ENCODE data around the gene MYRIP. TPM values are rescaled to one million over a fixed set of nuclear protein-coding genes. Genes with fewer than 3 reads are reported as not detected.

The MYRIP gene
- total and polyA plus RNA-seq, 2 of the 4 experiments (the other 2 are of a cell fraction), result not detected

DNA sequence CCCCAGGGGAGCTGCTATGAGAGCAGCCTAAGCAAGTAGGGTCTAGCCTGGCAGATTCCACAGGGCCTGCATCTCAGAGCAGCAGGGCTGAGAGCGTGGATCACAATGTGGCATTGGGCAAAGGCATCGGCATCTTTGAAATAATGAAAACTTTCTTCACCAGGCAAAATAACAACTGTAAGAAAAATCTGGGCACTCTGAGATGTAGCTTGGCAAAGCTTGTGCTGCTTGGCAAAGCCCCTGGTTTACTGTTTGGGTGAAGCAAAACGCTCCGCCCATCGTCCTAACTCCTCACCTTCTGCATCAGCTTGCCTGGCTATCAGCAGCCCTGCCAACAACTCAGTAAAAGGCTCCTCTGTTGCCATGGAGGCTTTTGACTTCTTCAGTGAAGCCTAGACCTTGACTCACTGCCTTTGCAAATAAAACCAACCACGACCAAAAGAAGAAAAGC is 287.3 kb downstream of the MYRIP start:
- ATAC-seq (ENCODE audit: low read depth) (no peak), DNase-seq (no peak)
- H3K4me2 ChIP-seq (ENCODE audit: low read depth, low read length), result no peak overlapping the region
- H3K23ac ChIP-seq (ENCODE audit: low read depth, low read length), result no peak overlapping the region
- H3K27ac ChIP-seq (ENCODE audit: insufficient read depth, low read length), result no peak overlapping the region
- H4K8ac ChIP-seq (ENCODE audit: low read depth in 2 of 2, low read length in 2 of 2), result no peak overlapping the region
- no peak overlapping the region for H2BK15ac ChIP-seq (ENCODE audit: low read depth, low read length)
- TF ChIP-seq BHLHE40 (IDR thresholded peaks at IDR 0.05; ENCODE audit: low read depth, low read length), result no peak
- no peak for TF ChIP-seq RFX5 (IDR thresholded peaks at IDR 0.05; ENCODE audit: low read depth, low read length)
- TF ChIP-seq, protein P1, sequence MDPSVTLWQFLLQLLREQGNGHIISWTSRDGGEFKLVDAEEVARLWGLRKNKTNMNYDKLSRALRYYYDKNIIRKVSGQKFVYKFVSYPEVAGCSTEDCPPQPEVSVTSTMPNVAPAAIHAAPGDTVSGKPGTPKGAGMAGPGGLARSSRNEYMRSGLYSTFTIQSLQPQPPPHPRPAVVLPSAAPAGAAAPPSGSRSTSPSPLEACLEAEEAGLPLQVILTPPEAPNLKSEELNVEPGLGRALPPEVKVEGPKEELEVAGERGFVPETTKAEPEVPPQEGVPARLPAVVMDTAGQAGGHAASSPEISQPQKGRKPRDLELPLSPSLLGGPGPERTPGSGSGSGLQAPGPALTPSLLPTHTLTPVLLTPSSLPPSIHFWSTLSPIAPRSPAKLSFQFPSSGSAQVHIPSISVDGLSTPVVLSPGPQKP (IDR thresholded peaks at IDR 0.05; ENCODE audit: borderline replicate concordance, low read depth, low read length), result no peak
- TF ChIP-seq NFE2L2 (IDR thresholded peaks at IDR 0.05; ENCODE audit: low read depth, low read length), result no peak
- TF ChIP-seq CHD1 (IDR thresholded peaks at IDR 0.05; ENCODE audit: low read depth, low read length), result no peak
- no peak for TF ChIP-seq RAD21 (IDR thresholded peaks at IDR 0.05; ENCODE audit: low read length)
- TF ChIP-seq POLR2A (IDR thresholded peaks at IDR 0.05; ENCODE audit: low read depth, low read length), result no peak
- TF ChIP-seq, protein P2, sequence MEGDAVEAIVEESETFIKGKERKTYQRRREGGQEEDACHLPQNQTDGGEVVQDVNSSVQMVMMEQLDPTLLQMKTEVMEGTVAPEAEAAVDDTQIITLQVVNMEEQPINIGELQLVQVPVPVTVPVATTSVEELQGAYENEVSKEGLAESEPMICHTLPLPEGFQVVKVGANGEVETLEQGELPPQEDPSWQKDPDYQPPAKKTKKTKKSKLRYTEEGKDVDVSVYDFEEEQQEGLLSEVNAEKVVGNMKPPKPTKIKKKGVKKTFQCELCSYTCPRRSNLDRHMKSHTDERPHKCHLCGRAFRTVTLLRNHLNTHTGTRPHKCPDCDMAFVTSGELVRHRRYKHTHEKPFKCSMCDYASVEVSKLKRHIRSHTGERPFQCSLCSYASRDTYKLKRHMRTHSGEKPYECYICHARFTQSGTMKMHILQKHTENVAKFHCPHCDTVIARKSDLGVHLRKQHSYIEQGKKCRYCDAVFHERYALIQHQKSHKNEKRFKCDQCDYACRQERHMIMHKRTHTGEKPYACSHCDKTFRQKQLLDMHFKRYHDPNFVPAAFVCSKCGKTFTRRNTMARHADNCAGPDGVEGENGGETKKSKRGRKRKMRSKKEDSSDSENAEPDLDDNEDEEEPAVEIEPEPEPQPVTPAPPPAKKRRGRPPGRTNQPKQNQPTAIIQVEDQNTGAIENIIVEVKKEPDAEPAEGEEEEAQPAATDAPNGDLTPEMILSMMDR (conservative IDR thresholded peaks at IDR 0.05; ENCODE audit: low read depth, low read length), result no peak
- no peak for TF ChIP-seq MAFK (IDR thresholded peaks at IDR 0.05; ENCODE audit: low read depth, low read length)
- TF ChIP-seq MXI1 (IDR thresholded peaks at IDR 0.05; ENCODE audit: borderline replicate concordance, low read depth, low read length), result no peak
- no peak for TF ChIP-seq CEBPB (IDR thresholded peaks at IDR 0.05; ENCODE audit: low read depth, low read length)
- TF ChIP-seq RCOR1 (IDR thresholded peaks at IDR 0.05; ENCODE audit: insufficient replicate concordance, low read length), result no peak
- TF ChIP-seq MAZ (IDR thresholded peaks at IDR 0.05; ENCODE audit: borderline replicate concordance, low read depth, low read length), result no peak
- TF ChIP-seq FOS (IDR thresholded peaks at IDR 0.05; ENCODE audit: low read depth, low read length), result no peak
- no peak overlapping the region for H2AFZ ChIP-seq (replicated peaks; ENCODE audit: low read length, poor library complexity)
- in situ Hi-C loops (cut with MboI; ENCODE audit: low sequenced_read_pairs) (no loop called here), intact Hi-C loops (cut with micrococcal nuclease) (no loop called here), dilution Hi-C loops (cut with HindIII; ENCODE audit: low sequenced_read_pairs, unreplicated experiment) (no loop called here)
- H3K18ac ChIP-seq (ENCODE audit: low read depth, low read length), result no peak overlapping the region
- H4K5ac ChIP-seq (ENCODE audit: low read depth, low read length), result no peak overlapping the region
- H2AK9ac ChIP-seq (replicated peaks; ENCODE audit: low read depth, low read length, poor library complexity), result no peak overlapping the region
- no peaks in the 10 kb centered on the region for H3K9me1 ChIP-seq (ENCODE audit: insufficient read depth, low read length)
- WGBS, 2 experiments (ENCODE audit: extremely low coverage in 2 of 2, insufficient read length in 1 of 2), result 79% methylated on average over 2 of the region's 6 CpGs; no CpG with 5 or more reads in 1 of the 2 experiments
- no peaks in the 10 kb centered on the region for H3K4me1 ChIP-seq (ENCODE audit: control insufficient read depth, insufficient read depth, low read length)
- H3K56ac ChIP-seq (ENCODE audit: extremely low read depth, insufficient read depth, low read length), result no peak overlapping the region
- no peak overlapping the region for H4K91ac ChIP-seq (ENCODE audit: insufficient read depth, low read depth, low read length)
- H2BK20ac ChIP-seq (ENCODE audit: low read depth, low read length), result no peak overlapping the region
- H3K9ac ChIP-seq (ENCODE audit: low read depth, low read length), result no peak overlapping the region
- peaks cover 25% of the 10 kb centered on the region for H3K9me3 ChIP-seq (ENCODE audit: control insufficient read depth, insufficient read depth, low read length)
- H3K4me3 ChIP-seq (ENCODE audit: insufficient read depth, low read depth, low read length), result no peak overlapping the region
- no TSS peak for BruUV-seq (replicated peaks)
- no peaks in the 10 kb centered on the region for H3K36me3 ChIP-seq (ENCODE audit: control insufficient read depth, insufficient read depth, low read length)
- H4K20me1 ChIP-seq (ENCODE audit: insufficient read depth, low read length), result no peaks in the 10 kb centered on the region
- H3K27me3 ChIP-seq (ENCODE audit: control insufficient read depth, insufficient read depth, low read length), result no peaks in the 10 kb centered on the region
- H3K79me1 ChIP-seq (ENCODE audit: low read depth in 1 of 2, low read length in 2 of 2), result no peaks in the 10 kb centered on the region
- POLR2A ChIA-PET (ENCODE audit: unreplicated experiment), result no interaction called here
- no peak overlapping the region for H2BK5ac ChIP-seq (ENCODE audit: low read depth, low read length, poor library complexity, severe bottlenecking)
- no peak overlapping the region for H2BK120ac ChIP-seq (ENCODE audit: low read depth, low read length)
- CTCF ChIA-PET, result no interaction called here
- H2AK5ac ChIP-seq (ENCODE audit: low read depth, low read length), result no peak overlapping the region
- no peak overlapping the region for H3K4ac ChIP-seq (ENCODE audit: low read depth, low read length)
- no peak overlapping the region for H3K14ac ChIP-seq (replicated peaks; ENCODE audit: low read depth, low read length)
